Ammon's horn (tissue), 1 donor: ENCODE results near the gene PTPN20.

Experiments used
- DNase-seq: peaks from one replicate; pipeline ENCODE4 v3.0.0-alpha.2; 2016; ENCODE audit warnings: low spot score

Gene PTPN20

DNA sequence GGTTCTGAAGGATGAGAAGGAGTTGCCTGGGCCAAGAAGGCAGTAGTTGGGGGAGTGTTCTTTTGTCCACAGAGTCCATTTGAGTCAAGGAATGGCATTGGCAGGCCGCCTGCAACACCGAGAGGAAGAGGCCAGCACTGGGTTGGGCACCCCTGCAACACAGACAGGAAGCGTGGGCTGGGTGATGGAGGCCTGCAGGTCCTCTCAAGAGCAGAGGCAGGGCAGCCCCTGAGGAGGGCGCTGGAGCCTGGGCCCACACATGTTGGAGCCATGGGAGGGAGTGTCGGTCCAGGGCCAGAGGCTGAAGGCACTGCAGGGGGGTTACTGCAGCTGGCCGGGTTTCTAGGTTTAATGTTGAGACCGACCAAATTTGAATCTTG lies 137.3 kb downstream of the PTPN20 start:
- DNase-seq, result no peak

DNA sequence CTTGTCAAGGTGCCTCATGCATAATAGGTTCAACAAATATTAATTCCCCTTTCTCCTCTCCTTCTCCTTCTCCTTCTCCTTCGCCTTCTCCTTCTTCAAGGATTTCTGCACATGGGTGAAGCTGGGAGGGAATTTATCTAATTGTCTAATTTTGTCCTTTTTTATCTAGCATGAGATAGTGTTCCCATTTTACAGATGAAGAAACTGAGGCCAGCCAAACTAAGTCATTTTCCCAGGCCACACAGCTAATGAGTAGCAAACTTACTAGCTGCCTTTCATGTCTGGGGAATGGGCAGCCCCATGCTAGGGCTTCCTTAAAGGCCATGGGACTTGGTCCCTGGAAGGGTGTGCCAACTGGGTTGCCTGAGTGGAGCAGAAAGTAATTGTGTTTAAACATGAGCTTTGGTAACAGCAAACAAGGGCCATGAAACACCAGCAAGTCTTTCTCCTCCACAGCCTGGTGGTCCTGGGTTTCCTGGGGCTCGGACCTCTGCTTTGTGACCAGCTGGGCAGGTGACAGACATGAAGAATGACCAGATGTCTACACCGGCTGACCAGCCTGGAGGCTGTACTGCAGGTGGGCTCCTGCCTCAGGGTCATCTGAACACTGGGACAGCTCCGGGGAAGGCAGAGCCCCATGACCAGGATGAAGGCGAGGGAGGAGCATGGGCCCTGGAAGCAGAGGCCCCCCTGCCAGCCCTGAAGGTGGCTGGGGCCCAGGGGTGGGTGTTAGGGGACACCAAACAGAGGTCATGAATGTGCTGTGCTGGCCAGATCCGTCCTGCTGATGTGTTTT lies 138.0 kb downstream of the PTPN20 start:
- DNase-seq, result no peak

DNA sequence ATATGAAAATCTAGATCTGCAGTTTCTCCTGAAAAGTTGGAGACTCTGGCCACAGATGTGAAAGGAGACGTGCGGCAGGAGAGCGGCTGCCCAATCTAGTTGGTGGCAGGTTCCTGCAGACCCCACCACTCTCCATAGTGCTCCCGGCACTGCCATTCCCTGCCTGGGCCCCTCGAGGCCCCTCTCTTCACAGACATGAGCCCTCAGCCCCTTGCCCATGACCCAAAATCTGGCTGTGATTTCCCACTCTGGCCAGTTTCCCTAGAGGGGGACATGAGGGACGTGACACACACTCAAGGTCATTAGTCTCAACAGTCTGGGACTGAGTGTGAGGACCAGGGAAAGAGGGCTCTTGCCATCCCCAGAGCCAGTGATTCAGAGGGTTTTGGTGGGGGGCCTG lies 138.7 kb downstream of the PTPN20 start:
- DNase-seq, result no peak

DNA sequence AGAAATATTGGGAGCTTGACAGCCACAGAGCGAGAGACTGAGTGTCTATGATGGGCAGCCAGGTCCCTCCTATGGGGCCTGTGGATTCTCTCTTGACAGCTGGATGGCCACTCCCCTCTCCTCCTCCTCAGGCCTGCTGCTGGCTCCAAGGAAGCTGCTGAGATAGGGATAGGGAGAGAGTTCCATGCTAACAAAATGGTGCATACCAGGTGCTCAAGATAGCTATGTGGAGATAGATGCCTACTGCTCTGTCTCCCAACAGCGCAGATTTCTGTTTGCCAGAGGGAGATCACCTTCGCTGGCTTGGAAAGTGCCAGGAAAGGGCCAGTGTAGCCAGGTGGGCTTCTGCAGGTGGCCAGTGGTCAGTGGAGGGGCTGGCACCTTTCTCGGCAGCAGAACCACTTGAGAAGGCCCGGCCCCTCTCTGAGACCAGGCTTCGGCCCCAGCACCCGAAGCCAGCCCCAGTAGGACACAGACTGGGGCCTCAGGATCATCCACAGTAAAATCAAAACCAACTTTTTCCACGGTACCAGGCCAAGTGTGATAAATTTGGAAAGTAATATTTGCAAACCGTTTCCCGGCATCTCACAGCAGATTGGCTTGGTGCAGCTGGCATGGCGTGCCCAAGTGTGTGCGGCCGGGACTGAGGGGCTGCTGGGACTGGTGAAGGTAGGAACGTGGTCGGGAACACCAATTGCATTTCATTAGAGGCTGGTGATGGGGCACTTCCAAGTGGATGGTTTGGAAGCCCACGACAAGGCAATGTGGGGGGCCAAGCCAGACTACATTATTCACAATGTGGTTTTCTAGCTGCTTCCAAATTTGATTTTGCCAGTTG lies 139.6 kb downstream of the PTPN20 start:
- no peak for DNase-seq

DNA sequence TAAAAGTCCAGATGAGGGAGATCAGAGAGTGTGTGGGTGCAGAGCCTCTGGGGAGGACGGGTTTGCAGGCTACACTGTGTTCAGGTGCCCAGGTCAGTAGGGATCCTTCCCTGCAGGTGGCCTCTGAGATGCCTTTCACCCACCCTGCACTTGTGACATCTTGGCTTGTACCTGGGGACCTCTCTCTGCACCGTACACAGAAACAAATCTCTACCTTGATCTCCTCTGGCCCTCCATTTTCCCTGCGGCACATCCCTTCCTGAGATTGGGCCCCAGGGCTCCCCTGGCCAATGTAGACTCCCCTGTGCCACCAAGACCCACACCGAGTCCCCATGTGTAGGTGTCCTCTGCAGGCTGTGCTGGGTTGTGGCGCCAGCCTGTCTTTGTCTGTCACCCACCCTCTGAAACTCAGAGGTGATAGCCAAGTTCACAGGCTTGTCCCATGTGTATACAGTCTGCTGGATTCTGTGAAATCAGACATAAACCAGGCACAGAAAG lies 140.6 kb downstream of the PTPN20 start:
- DNase-seq, result no peak
